Measurements from ENCODE around the gene ZFAND5. TPM values are rescaled to one million over a fixed set of nuclear protein-coding genes. Genes with fewer than 3 reads are reported as not detected.

The ZFAND5 gene
- polyA plus RNA-seq, 3 donors = 199 to 702 (median 237) TPM

- intact Hi-C loops (cut with micrococcal nuclease) = no loop called here
- Histone ChIP-seq H3K36me3 (replicated peaks in 1 of 2; ENCODE audit: control insufficient read depth in 1 of 2, insufficient read depth in 2 of 2, low read length in 2 of 2) (peaks cover 0 to 9% of the 10 kb centered on the region in 2 donors), H3K27me3 (ENCODE audit: control insufficient read depth in 2 of 2, insufficient read depth in 2 of 2, low read length in 2 of 2) (no peaks in the 10 kb centered on the region), H3K4me1 (ENCODE audit: control insufficient read depth in 1 of 2, insufficient read depth in 2 of 2, low read length in 2 of 2) (peaks cover 9 to 13% of the 10 kb centered on the region in 2 donors), H3K9ac (ENCODE audit: insufficient read depth, low read length, poor library complexity, severe bottlenecking) (no peak overlapping the region), H3K4me3 (replicated peaks in 1 of 3; ENCODE audit: low read depth in 2 of 3, low read length in 3 of 3) (no peak overlapping the region), H4K20me1 (ENCODE audit: insufficient read depth, low read length) (no peaks in the 10 kb centered on the region), H3K27ac (ENCODE audit: low read depth in 1 of 2, low read length in 2 of 2) (no peak overlapping the region), H3K79me2 (ENCODE audit: insufficient read depth, low read length) (peaks cover 3% of the 10 kb centered on the region), H3K9me3 (replicated peaks in 1 of 2; ENCODE audit: control insufficient read depth in 1 of 2, insufficient read depth in 1 of 2, low read length in 2 of 2) (no peaks in the 10 kb centered on the region), H2AFZ (ENCODE audit: insufficient read depth, low read depth, low read length, poor library complexity, severe bottlenecking) (no peak overlapping the region), H3K4me2 (replicated peaks; ENCODE audit: extremely low read depth, low read length, poor library complexity, severe bottlenecking) (no peak overlapping the region)
- Mint-ChIP-seq H3K4me1 (peaks cover 14% of the 10 kb centered on the region), H3K27me3 (ENCODE audit: low read depth in 3 of 3) (no peaks in the 10 kb centered on the region), H3K36me3 (peaks cover 16 to 22% of the 10 kb centered on the region in 2 donors), H3K27ac (no peak overlapping the region), H3K4me3 (no peak overlapping the region), H3K9me3 (no peaks in the 10 kb centered on the region)
- TF ChIP-seq CTCF (IDR thresholded peaks at IDR 0.05) = no peak
- WGBS (ENCODE audit: insufficient coverage) = 100% methylated on average over 1 of the region's 2 CpGs
- no peak for DNase-seq
These were observed 42.7 kb downstream of the ZFAND5 start for GRCh38 chr9:72322259-72322658.

DNA sequence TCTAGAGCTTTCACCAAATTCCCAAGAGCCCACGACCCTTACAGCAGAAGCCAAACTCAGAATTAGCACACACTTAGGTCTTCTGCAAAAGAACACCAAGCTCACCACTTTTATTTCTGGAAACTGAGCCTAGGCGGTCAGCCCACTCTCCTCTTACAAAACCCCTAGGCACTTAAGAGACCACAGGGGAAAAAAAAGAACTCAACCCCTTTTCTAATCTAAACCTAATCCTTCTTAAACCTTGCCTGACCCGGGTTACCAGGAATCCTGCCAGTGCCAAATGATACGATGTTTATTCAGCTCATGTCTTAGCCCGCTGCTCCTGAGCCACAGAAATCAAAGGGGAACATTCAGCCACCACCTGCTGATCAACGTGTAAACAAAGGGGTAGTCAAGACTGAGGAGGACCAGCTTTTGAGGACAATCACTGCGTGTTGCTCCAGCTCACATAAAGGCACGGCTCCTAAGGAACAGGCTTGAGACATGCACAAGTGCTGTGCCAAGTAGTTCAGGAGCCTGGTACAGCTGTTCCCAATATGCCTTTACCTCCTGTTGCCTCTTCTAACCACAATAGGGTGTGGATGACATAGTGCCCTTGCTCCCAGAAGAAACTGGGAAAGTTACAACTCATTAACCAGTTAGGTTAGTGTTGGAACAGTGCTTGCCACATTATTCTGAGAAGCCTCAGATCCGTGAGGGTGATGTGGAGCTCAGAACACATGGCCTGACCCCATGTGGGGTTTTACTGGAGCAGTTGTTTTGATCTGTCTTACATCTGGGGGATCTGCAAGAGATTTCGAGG, 49.3 kb downstream of the ZFAND5 start:
- Mint-ChIP-seq H3K4me1 (peaks cover 60% of the 10 kb centered on the region), H3K4me3 (peak overlapping the region in 1 of 2 donors; percentile 7), H3K36me3 (peaks cover 14 to 16% of the 10 kb centered on the region in 2 donors), H3K9me3 (no peaks in the 10 kb centered on the region), H3K27ac (peak overlapping the region; percentile 10 to 83 (median 59)), H3K27me3 (ENCODE audit: low read depth in 3 of 3) (peaks cover 0 to 1% (median 0%) of the 10 kb centered on the region in 3 donors)
- H3K36me3 ChIP-seq (replicated peaks in 1 of 2; ENCODE audit: control insufficient read depth in 1 of 2, insufficient read depth in 2 of 2, low read length in 2 of 2) = peaks cover 4 to 12% of the 10 kb centered on the region in 2 donors
- no peaks in the 10 kb centered on the region for H3K9me3 ChIP-seq (replicated peaks in 1 of 2; ENCODE audit: control insufficient read depth in 1 of 2, insufficient read depth in 1 of 2, low read length in 2 of 2)
- H3K27ac ChIP-seq (ENCODE audit: low read depth in 1 of 2, low read length in 2 of 2) = peak overlapping the region in 1 of 2 donors; percentile 57
- intact Hi-C loops (cut with micrococcal nuclease) = loop anchor here in 1 of 2 donors (5.0 kb wide), 1 partner anchor 33 kb away; no protein-coding TSS in a partner anchor
- no peak for DNase-seq
- TF ChIP-seq CTCF (IDR thresholded peaks at IDR 0.05) = no peak
- H3K79me2 ChIP-seq (ENCODE audit: insufficient read depth, low read length) = peaks cover 20% of the 10 kb centered on the region
- H2AFZ ChIP-seq (ENCODE audit: insufficient read depth, low read depth, low read length, poor library complexity, severe bottlenecking) = peak overlapping the region; percentile 41
- H3K27me3 ChIP-seq (ENCODE audit: control insufficient read depth in 2 of 2, insufficient read depth in 2 of 2, low read length in 2 of 2) = no peaks in the 10 kb centered on the region
- no peak overlapping the region for H3K4me2 ChIP-seq (replicated peaks; ENCODE audit: extremely low read depth, low read length, poor library complexity, severe bottlenecking)
- H3K9ac ChIP-seq (ENCODE audit: insufficient read depth, low read length, poor library complexity, severe bottlenecking) = no peak overlapping the region
- H3K4me1 ChIP-seq (ENCODE audit: control insufficient read depth in 1 of 2, insufficient read depth in 2 of 2, low read length in 2 of 2) = peaks cover 48 to 53% of the 10 kb centered on the region in 2 donors
- H3K4me3 ChIP-seq (replicated peaks in 1 of 3; ENCODE audit: low read depth in 2 of 3, low read length in 3 of 3) = no peak overlapping the region
- 27% methylated on average over 9 of the region's 10 CpGs for WGBS (ENCODE audit: insufficient coverage)
- no peaks in the 10 kb centered on the region for H4K20me1 ChIP-seq (ENCODE audit: insufficient read depth, low read length)

Measured in CD14-positive monocyte (primary cell).